ENCODE measurements around the gene JDP2.
A peak's percentile ranks its signal among the peaks of the same experiment; 100 is the strongest.

The JDP2 gene

GRCh38 chr14:75459099-75459741 is 31.4 kb downstream of the JDP2 start:
- no peaks in the 10 kb centered on the region for H3K27me3 ChIP-seq (ENCODE audit: insufficient read depth, low read length)
- no peak overlapping the region for H3K14ac ChIP-seq (ENCODE audit: low read length)
- H3K4me2 ChIP-seq (ENCODE audit: low read length), result no peak overlapping the region
- no peak overlapping the region for H2BK12ac ChIP-seq (ENCODE audit: low read length)
- no peak overlapping the region for H3K27ac ChIP-seq (ENCODE audit: low read depth, low read length)
- peaks cover 34 to 39% of the 10 kb centered on the region in 2 experiments for H3K36me3 ChIP-seq (ENCODE audit: control insufficient read depth in 1 of 2, insufficient read depth in 2 of 2, low read length in 2 of 2)
- H3K79me2 ChIP-seq (ENCODE audit: control insufficient read depth, insufficient read depth, low read length, poor library complexity), result peaks cover 11% of the 10 kb centered on the region
- H4K91ac ChIP-seq (ENCODE audit: low read depth, low read length), result no peak overlapping the region
- no peaks in the 10 kb centered on the region for H3K9me3 ChIP-seq (ENCODE audit: insufficient read depth, low read depth, low read length)
- no peak overlapping the region for H4K8ac ChIP-seq (ENCODE audit: low read depth, low read length)
- peaks cover 11% of the 10 kb centered on the region for H3K79me1 ChIP-seq (ENCODE audit: low read length)
- no peak overlapping the region for H3K4me3 ChIP-seq (ENCODE audit: low read depth, low read length)
- peak overlapping the region; percentile 16 for H3K18ac ChIP-seq (ENCODE audit: low read length)
- no peak overlapping the region for H4K12ac ChIP-seq (ENCODE audit: low read depth, low read length)
- peaks cover 32 to 35% of the 10 kb centered on the region in 2 experiments for H3K4me1 ChIP-seq (ENCODE audit: control insufficient read depth in 1 of 2, insufficient read depth in 2 of 2, low read length in 2 of 2)
- WGBS (ENCODE audit: extremely low coverage, insufficient coverage, insufficient read length), result no CpG with 5 or more reads among the region's 12 CpGs
- no peak overlapping the region for H2AFZ ChIP-seq (ENCODE audit: insufficient read depth, low read length, poor library complexity)
- no peak overlapping the region for H2AK5ac ChIP-seq (ENCODE audit: low read length)
- no peak overlapping the region for H2BK120ac ChIP-seq (ENCODE audit: insufficient read depth, low read length, poor library complexity)
- peak overlapping the region; percentile 50 for H3K4ac ChIP-seq (ENCODE audit: low read depth, low read length)
- H3K23ac ChIP-seq (ENCODE audit: low read length), result no peak overlapping the region
- no peak overlapping the region for H3K9ac ChIP-seq (ENCODE audit: low read length)
- DNase-seq, result no peak
- no peak overlapping the region for H2BK5ac ChIP-seq (ENCODE audit: low read depth, low read length, poor library complexity)

DNA sequence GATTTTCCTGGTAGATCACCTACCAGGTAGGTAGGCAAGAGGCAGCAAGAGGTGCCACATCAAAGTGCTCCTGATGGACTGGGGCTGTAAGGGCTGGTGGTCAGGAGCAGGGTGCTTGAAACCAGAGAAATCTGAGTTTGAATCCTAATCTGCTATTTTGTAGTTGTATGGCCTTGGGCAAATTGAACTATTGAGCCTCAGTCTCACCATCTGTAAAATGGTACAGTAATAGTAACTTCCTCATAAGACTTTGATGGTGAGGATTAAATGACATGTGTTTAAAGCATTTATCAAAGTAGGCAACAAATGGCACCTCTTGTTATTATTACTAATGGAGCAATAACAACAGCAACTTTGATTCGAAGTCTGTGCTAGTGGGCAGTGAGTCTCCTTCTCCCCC is 32.0 kb downstream of the JDP2 start:
- Histone ChIP-seq H3K9me3 (ENCODE audit: insufficient read depth, low read depth, low read length) (no peaks in the 10 kb centered on the region), H3K14ac (ENCODE audit: low read length) (no peak overlapping the region), H3K18ac (ENCODE audit: low read length) (peak overlapping the region; percentile 16), H2BK120ac (ENCODE audit: insufficient read depth, low read length, poor library complexity) (no peak overlapping the region), H2AFZ (ENCODE audit: insufficient read depth, low read length, poor library complexity) (no peak overlapping the region), H3K27me3 (ENCODE audit: insufficient read depth, low read length) (no peaks in the 10 kb centered on the region), H2BK5ac (ENCODE audit: low read depth, low read length, poor library complexity) (no peak overlapping the region), H3K79me1 (ENCODE audit: low read length) (peaks cover 9% of the 10 kb centered on the region), H2BK12ac (ENCODE audit: low read length) (no peak overlapping the region), H3K4me3 (ENCODE audit: low read depth, low read length) (no peak overlapping the region), H3K36me3 (ENCODE audit: control insufficient read depth in 1 of 2, insufficient read depth in 2 of 2, low read length in 2 of 2) (peaks cover 38 to 43% of the 10 kb centered on the region in 2 experiments), H3K4ac (ENCODE audit: low read depth, low read length) (no peak overlapping the region), H4K8ac (ENCODE audit: low read depth, low read length) (no peak overlapping the region), H3K4me2 (ENCODE audit: low read length) (no peak overlapping the region), H3K4me1 (ENCODE audit: control insufficient read depth in 1 of 2, insufficient read depth in 2 of 2, low read length in 2 of 2) (peaks cover 29 to 32% of the 10 kb centered on the region in 2 experiments), H4K91ac (ENCODE audit: low read depth, low read length) (no peak overlapping the region), H2AK5ac (ENCODE audit: low read length) (no peak overlapping the region), H4K12ac (ENCODE audit: low read depth, low read length) (no peak overlapping the region), H3K79me2 (ENCODE audit: control insufficient read depth, insufficient read depth, low read length, poor library complexity) (peaks cover 10% of the 10 kb centered on the region), H3K23ac (ENCODE audit: low read length) (no peak overlapping the region), H3K27ac (ENCODE audit: low read depth, low read length) (no peak overlapping the region), H3K9ac (ENCODE audit: low read length) (no peak overlapping the region)
- no peak for DNase-seq
- WGBS (ENCODE audit: extremely low coverage, insufficient coverage, insufficient read length), result no CpG with 5 or more reads among the region's 1 CpG

GRCh38 chr14:75460394-75460793 is 32.6 kb downstream of the JDP2 start:
- H2AFZ ChIP-seq (ENCODE audit: insufficient read depth, low read length, poor library complexity), result no peak overlapping the region
- no peak overlapping the region for H3K14ac ChIP-seq (ENCODE audit: low read length)
- no peak overlapping the region for H3K27ac ChIP-seq (ENCODE audit: low read depth, low read length)
- peaks cover 39 to 47% of the 10 kb centered on the region in 2 experiments for H3K36me3 ChIP-seq (ENCODE audit: control insufficient read depth in 1 of 2, insufficient read depth in 2 of 2, low read length in 2 of 2)
- no peak overlapping the region for H2AK5ac ChIP-seq (ENCODE audit: low read length)
- WGBS (ENCODE audit: extremely low coverage, insufficient coverage, insufficient read length), result no CpG with 5 or more reads among the region's 6 CpGs
- no peak overlapping the region for H3K4me3 ChIP-seq (ENCODE audit: low read depth, low read length)
- H4K12ac ChIP-seq (ENCODE audit: low read depth, low read length), result no peak overlapping the region
- peaks cover 23 to 26% of the 10 kb centered on the region in 2 experiments for H3K4me1 ChIP-seq (ENCODE audit: control insufficient read depth in 1 of 2, insufficient read depth in 2 of 2, low read length in 2 of 2)
- H3K27me3 ChIP-seq (ENCODE audit: insufficient read depth, low read length), result no peaks in the 10 kb centered on the region
- DNase-seq, result no peak
- no peak overlapping the region for H2BK5ac ChIP-seq (ENCODE audit: low read depth, low read length, poor library complexity)
- no peak overlapping the region for H3K4me2 ChIP-seq (ENCODE audit: low read length)
- H3K4ac ChIP-seq (ENCODE audit: low read depth, low read length), result no peak overlapping the region
- no peak overlapping the region for H3K23ac ChIP-seq (ENCODE audit: low read length)
- H3K9me3 ChIP-seq (ENCODE audit: insufficient read depth, low read depth, low read length), result no peaks in the 10 kb centered on the region
- no peak overlapping the region for H3K18ac ChIP-seq (ENCODE audit: low read length)
- H2BK120ac ChIP-seq (ENCODE audit: insufficient read depth, low read length, poor library complexity), result no peak overlapping the region
- H3K79me2 ChIP-seq (ENCODE audit: control insufficient read depth, insufficient read depth, low read length, poor library complexity), result peaks cover 9% of the 10 kb centered on the region
- no peak overlapping the region for H4K91ac ChIP-seq (ENCODE audit: low read depth, low read length)
- no peak overlapping the region for H2BK12ac ChIP-seq (ENCODE audit: low read length)
- H3K79me1 ChIP-seq (ENCODE audit: low read length), result peaks cover 8% of the 10 kb centered on the region
- H4K8ac ChIP-seq (ENCODE audit: low read depth, low read length), result no peak overlapping the region
- no peak overlapping the region for H3K9ac ChIP-seq (ENCODE audit: low read length)

GRCh38 chr14:75461303-75461702 is 33.5 kb downstream of the JDP2 start:
- H4K8ac ChIP-seq (ENCODE audit: low read depth, low read length), result no peak overlapping the region
- H3K27me3 ChIP-seq (ENCODE audit: insufficient read depth, low read length), result no peaks in the 10 kb centered on the region
- H3K79me1 ChIP-seq (ENCODE audit: low read length), result peaks cover 8% of the 10 kb centered on the region
- no peak overlapping the region for H2BK120ac ChIP-seq (ENCODE audit: insufficient read depth, low read length, poor library complexity)
- H3K4me1 ChIP-seq (ENCODE audit: control insufficient read depth in 1 of 2, insufficient read depth in 2 of 2, low read length in 2 of 2), result peaks cover 14 to 17% of the 10 kb centered on the region in 2 experiments
- H4K12ac ChIP-seq (ENCODE audit: low read depth, low read length), result no peak overlapping the region
- no peak overlapping the region for H3K23ac ChIP-seq (ENCODE audit: low read length)
- H3K4ac ChIP-seq (ENCODE audit: low read depth, low read length), result no peak overlapping the region
- no peak overlapping the region for H2AFZ ChIP-seq (ENCODE audit: insufficient read depth, low read length, poor library complexity)
- peaks cover 39 to 46% of the 10 kb centered on the region in 2 experiments for H3K36me3 ChIP-seq (ENCODE audit: control insufficient read depth in 1 of 2, insufficient read depth in 2 of 2, low read length in 2 of 2)
- no peak overlapping the region for H3K27ac ChIP-seq (ENCODE audit: low read depth, low read length)
- H4K91ac ChIP-seq (ENCODE audit: low read depth, low read length), result no peak overlapping the region
- H3K18ac ChIP-seq (ENCODE audit: low read length), result no peak overlapping the region
- no CpG with 5 or more reads among the region's 12 CpGs for WGBS (ENCODE audit: extremely low coverage, insufficient coverage, insufficient read length)
- no peak overlapping the region for H2AK5ac ChIP-seq (ENCODE audit: low read length)
- no peak overlapping the region for H2BK12ac ChIP-seq (ENCODE audit: low read length)
- H2BK5ac ChIP-seq (ENCODE audit: low read depth, low read length, poor library complexity), result no peak overlapping the region
- no peak for DNase-seq
- H3K79me2 ChIP-seq (ENCODE audit: control insufficient read depth, insufficient read depth, low read length, poor library complexity), result peaks cover 6% of the 10 kb centered on the region
- no peak overlapping the region for H3K14ac ChIP-seq (ENCODE audit: low read length)
- no peak overlapping the region for H3K4me2 ChIP-seq (ENCODE audit: low read length)
- no peak overlapping the region for H3K9ac ChIP-seq (ENCODE audit: low read length)
- no peaks in the 10 kb centered on the region for H3K9me3 ChIP-seq (ENCODE audit: insufficient read depth, low read depth, low read length)
- H3K4me3 ChIP-seq (ENCODE audit: low read depth, low read length), result no peak overlapping the region

All from trophoblast cell (in vitro differentiated cells and primary cell).